Renal cortical epithelial cell (primary cell): ENCODE data around the gene CHD1L. TPM values are rescaled to one million over a fixed set of nuclear protein-coding genes. Genes with fewer than 3 reads are reported as not detected.
"Not testable (repeated sequence)": the region's sequence is repeated elsewhere in the genome, so short reads cannot be mapped to it uniquely, and the experiment has no call there.

Experiments used
- DNase-seq: peaks from one replicate; pipeline ENCODE4 v3.0.0-alpha.2; 2011; ENCODE audit warnings: low read depth
- total RNA-seq: library from RNA; depleted of rRNA; stranded (reverse); fragments of >200 nt; gene quantifications from 2 replicates; pipeline ENCODE4 v1.2.3, GENCODE V29; 2014

CHD1L gene
- 37.9 and 50.2 TPM in 2 replicates for total RNA-seq

DNA sequence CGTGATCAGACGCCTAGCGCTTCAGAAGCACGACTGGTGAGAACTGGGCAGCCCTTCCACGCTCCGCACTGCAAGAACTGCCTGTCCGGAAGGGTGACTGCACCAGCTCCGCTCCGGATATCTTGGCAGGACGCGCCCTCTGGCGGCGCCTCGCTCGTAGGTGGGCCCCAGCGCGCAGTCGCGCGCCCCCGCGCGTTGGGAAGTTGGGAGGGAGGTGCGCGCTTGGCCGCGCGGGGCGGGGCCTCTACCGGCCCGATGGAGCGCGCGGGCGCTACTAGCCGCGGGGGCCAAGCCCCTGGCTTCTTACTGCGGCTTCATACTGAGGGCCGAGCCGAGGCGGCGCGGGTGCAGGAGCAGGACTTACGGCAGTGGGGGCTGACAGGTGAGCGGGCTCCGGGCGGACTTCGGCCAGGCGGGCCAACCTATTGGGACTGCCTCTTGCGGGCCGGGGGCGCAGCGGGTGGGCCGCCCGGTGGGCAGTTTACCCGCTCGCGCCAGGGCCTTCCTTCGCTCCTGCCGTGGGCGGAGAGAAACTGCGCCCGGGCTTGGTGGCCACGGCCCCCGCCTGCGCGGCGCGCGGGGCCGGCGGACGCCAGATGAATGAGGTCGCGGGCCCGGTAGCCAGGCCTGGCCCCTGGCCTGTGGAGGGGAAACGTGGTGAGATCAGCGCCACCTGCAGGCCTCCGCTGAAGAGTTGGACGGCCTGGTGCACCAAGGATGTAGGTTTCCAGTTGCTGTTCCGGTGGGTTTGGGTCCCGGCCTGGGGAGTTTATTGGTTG is at the start of gene CHD1L:
Gene CHD1L, plus strand, starts transcription at position 236 of the 779 bp plus-strand sequence. Its CDS starts 20 bp downstream, at position 256.
- DNase-seq: peak; percentile 86

DNA sequence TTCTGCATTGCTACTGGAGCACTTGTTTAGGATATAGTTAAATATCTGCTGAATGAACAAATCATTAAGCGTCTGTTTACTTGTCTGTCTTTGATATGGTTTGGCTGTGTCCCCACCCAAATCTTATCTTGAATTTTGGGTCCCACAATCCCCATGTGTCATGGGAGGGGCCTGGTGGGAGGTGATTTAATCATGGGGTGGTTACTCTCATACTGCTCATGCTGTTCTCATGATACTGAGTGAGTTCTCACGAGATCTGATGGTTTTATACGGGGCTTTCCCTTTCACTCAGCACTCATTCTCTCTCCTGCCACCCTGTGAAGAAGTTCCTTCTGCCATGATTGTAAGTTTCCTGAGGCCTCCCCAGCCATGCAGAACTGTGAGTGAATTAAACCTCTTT is 45.2 kb upstream of the CHD1L start:
- DNase-seq: not testable (repeated sequence)

DNA sequence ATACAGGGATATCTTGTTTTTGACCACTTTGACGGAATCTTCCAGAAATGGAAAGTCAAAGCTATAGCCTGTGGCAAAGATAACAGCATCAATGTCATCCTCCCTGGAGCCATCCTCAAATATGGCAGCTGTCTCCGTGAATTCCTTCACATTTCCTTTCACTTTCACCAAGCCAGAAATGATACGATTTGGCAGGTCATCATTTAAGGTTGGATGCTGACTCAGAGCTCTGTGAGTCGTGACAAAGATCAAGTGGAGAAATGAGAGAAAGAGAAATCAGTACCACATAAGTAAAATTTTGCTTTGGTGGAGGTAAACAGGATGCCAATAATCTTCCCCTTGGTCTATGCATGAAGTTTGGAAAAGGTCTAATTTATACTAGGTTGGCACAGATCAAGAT is 41.2 kb upstream of the CHD1L start:
- DNase-seq: peak; percentile 16

DNA sequence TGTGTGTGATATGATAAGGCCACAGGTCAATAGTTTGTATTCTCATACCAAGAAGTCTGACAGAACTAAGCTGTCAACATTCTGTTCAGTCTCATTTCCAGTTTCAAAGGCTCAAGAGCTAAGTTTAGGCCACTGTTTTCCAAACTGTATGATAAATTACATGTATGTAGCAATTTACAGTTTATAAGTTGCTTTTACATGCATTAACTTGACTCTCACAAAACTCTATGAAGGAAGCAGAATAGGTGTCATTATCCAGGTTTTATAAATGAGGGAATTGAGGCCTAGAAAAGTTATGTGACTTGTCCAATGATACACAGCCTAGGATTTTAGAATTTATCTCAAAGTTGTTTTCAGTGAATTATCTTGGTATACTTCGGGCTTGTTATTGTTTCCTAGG is 40.7 kb upstream of the CHD1L start:
- DNase-seq: no peak

DNA sequence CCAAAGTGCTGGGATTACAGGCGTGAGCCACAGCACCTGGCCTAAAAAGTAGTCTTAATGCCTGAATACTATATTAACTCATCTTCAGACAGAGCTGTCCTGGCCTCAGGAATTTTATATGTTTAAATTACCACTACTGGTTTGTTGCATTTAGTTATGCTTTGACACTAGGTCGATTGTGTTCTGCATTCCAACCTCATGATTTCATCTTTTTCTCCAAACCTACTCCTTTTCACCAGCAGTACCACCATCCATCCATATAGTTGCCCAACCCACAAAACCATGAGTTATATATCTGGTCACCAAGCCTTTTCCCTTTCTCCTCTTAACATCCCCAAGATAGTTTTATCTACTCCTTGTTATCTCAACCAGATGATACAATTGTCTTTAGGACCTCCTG is 39.9 kb upstream of the CHD1L start:
- no peak for DNase-seq

DNA sequence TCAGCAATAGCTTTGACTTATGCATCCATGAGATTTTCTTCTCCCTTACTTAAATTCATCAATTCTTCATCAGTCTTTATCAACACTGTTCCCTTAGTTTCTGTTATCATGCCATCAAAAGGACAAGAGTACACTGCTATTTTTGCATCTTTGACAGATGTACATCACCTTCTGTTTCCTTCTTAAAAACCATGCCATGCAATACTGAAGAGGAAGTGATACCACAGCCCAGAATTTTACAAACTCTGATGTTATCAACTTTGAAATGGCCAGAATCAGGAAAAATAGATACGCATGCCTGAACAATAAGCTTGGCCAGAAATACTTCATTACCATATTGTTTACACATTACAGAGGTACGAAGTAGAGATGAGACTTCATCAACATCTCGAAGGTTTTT is 38.4 kb upstream of the CHD1L start:
- no peak for DNase-seq

DNA sequence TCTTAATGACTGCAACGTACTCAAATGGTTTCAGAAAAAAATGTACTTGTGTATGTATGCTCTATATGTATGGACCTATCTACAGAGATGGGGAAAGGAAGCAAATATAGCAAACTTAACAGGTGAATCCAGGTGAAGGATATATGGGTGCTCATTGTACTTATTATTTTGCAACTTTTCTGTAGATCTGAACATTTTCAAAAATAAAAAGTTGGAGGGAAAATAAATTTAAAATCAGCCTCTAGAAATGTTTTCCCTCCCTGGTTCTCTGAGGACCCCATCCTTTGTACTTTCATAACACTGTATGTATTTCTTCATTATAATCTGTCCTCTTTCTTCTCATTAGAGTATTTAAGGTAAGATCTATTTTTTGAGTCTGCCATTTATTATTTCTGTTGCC is 35.3 kb upstream of the CHD1L start:
- no peak for DNase-seq

DNA sequence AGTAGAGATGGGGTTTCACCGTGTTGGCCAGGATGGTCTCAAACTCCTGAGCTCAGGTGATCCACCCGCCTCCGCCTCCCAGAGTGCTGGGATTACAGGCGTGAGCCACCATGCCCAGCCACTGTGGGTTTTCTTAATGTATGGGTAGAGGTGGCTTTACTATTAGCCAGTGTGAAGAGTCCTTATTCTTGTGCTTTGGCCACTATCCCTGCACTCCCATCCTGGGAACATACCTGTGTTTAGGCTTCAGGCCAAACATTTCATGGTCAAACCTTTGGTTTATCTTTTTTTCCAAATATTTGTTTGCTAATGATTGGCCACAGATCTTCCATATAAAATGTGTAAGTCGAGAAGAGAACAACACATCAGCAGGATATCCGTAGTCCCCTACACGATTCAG is 33.9 kb upstream of the CHD1L start:
- DNase-seq: no peak

DNA sequence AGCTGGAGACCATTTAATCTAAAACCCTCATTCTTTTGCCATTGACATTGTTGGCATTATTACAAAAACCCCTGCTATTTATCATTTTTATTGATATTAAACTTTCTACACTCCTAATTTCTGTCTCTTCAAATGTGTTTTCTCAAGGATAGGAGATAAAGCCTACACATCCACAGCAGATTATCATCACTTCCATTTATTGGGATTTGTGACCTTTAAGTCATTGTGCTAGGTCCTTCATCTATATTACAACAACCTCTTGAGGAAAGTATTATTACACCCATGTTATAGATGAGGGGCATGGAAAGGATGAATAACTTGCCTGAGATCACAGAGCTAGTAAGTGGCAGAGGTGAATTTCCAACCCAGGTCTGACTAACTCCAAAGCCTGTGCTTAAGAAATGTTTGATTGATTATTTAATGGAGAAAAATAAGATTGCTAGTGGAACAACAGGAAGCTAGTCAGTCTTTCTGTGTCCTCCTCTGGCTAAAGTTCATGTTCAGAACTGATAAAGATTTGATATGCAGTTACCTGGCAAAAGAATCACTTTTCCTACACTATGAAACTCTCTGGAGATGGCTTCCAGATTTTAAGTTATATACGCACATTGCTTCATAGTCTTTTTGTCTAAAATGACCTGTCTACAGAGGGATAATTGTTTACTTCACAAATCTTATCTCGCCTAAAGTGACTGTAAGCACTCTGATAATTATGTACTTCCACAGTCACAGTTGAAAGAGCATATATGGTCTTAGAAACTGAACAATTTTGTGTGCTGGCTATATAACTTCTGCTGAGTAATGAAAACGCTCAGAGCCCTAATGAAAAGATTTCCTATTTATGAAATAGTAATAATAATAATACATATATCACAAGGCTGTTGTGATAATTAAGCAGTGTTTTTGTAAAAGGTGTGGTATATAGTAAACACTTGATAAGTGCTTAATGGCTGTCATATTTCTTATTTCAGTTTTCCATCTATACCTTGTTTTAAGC is 32.4 kb upstream of the CHD1L start:
- no peak for DNase-seq

DNA sequence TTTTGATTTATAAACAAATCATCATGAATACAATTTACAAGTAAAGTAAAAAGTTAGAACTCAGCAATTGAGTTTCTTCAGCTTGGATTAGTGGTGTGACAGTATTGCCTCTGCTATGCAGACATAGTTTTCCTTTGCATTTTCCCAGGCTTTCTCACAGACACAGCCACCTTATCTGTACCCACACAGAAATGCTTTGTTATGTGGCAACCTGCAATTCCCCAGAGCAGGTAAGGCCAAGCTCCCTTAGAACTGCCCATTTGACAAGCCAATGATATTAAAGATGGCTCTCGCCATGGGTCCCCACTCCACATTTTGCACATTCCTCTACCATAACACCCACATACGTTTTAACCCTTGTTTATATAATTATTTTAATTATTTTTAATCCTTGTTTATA is 31.5 kb upstream of the CHD1L start:
- no peak for DNase-seq

DNA sequence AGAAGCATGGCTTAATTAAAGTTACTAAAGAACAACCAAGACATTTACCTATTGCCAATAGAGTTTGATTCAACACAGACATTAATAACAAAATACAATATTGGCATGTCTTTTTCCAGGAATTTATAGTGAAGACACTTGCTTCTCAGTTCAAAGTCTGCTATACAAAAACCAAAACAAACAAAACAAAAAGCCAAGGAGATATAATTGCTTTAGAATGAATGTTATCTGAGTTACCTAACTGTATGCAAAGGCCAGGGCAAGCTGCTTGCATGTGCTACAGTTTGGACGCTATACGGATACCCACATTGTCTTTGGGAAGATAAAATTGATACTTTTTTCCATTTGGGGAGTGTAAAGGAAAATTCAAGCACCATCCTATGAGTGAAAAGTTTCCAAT is 30.9 kb upstream of the CHD1L start:
- DNase-seq: no peak

DNA sequence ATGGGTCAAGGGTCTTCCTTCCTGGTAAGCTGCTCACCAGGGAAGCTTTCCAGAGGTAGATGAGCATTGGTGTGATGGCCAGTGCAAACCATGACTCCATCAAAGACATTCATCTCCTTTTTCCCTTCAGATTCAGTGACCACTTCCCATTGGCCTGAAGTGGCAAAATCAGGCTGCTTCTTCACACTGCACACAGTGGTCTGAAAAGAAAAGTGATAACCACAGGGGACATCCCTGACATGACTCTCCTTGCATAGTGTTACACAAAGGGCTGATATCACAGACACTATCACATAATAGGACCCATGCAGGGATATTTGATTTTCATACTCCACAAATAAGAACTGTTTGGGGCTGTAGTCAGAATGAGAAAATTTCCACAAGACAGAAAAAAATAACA is 29.2 kb upstream of the CHD1L start:
- DNase-seq: no peak

DNA sequence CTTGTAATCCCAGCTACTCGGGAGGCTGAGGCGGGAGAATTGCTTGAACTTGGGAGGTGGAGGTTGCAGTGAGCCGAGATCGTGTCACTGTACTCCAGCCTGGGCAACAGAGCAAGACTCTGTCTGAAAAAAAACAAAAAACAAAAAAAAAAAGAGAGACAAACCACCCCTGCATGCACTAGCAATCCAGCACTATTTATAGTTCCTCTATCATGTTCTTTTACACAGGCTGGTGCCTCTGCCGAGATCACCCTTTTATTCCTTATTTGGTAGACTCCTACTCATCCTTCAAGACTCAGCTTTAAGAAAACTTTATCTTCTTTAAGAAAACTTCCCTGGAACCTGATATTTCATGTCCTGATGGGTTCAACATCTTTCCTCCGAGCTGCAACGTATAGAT is 28.2 kb upstream of the CHD1L start:
- DNase-seq: no peak

DNA sequence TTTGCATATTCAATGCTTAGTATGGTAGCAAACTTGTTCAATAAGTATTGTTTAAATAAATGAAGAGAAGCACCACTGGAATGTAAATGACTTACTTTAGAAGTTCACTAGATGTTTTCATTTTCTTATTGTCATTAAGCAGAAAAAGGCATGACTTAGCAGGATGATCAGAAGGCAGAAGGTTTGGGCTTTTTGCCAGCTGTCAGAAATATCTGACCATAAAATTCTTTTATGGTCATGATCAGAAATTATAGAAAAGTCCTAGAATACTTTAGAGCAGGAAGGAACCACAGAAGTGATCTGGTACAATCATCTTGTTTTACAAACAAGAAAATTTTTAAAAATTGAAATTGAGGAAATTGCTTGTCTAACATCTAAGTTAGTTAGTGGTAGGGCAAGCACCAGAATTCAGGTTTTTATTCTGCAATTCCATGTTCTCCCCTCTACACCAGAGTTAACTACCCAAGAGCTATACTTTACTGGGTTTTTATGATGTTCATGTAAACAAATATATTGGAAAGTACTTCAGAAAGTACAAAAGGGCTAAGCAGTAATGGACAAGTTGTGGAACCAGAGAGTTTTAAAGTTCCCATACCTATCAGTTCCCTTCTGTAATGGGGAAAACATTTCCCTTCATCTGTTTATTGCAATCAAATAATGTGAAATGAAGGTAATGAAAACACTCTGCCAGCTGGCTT is 27.5 kb upstream of the CHD1L start:
- DNase-seq: no peak

DNA sequence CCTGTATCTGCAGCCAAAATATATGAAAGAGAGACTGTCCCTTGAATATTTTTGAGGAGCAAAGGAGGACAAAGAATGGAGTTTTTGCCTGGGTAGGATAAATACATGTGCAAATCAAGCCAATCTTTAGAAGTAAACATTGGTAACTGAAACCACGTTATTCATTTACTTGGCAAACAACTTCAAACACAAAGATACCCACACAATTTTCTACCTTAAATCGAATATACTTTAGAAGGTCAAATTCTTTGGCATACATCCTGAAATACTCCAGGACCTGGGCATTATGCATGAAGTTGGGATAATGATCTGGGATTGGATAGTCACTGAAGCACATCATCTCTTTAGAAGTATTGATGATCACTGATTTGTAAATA is 27.0 kb upstream of the CHD1L start:
- peak; percentile 9 for DNase-seq

DNA sequence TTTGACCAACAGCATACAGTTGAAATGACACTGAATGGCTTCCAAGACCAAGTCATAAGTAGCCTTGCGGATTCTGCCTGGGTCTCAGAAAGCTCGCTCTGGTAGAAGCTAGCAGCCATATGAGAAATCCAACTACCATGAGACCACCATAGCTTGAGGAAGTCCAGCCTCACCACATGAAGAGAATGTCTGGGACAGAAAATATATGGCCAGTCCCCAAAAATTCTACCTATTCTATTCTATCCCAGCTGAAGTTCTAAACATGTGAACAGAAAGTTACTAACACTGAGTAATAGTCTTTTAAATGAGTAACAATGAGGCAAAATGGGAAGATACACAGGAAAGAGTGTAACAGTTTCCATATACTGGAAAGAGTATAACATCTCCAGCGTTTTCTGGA is 26.4 kb upstream of the CHD1L start:
- DNase-seq: no peak

DNA sequence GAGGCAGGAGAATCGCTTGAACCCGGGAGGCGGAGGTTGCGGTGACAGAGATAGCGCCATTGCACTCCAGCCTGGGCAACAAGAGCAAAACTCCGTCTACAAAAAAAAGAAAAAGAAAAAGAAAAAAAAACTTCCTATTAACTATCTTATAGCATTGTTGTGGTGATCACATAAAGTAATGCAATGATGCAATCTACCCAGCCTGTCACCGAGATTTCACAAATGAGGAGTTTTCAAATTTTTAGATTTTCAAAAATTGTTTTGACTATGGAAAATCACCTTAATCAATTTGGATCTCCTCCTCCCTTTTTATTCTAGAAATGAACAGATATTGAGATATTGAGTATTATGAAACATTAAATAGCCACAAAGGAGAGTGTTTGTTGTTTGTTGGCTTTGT is 25.3 kb upstream of the CHD1L start:
- DNase-seq: no peak

DNA sequence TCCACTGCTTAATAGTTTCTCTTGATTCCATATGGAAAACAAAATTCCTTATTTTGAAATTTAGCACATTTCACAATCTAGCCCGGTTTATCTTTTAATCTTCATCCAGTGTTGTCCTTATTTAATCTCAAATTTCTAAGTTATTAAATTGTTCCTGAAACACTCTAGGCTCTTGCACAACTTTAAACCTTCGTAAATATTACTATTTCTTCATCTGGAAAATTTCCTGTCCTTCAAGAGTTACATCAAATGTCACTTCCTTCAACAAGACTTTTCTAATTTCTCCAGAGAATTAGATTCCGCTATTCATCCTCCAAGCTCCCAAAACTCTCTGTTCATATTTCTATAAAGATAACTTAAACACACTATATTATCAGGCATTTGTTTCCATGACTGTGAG is 23.9 kb upstream of the CHD1L start:
- no peak for DNase-seq

DNA sequence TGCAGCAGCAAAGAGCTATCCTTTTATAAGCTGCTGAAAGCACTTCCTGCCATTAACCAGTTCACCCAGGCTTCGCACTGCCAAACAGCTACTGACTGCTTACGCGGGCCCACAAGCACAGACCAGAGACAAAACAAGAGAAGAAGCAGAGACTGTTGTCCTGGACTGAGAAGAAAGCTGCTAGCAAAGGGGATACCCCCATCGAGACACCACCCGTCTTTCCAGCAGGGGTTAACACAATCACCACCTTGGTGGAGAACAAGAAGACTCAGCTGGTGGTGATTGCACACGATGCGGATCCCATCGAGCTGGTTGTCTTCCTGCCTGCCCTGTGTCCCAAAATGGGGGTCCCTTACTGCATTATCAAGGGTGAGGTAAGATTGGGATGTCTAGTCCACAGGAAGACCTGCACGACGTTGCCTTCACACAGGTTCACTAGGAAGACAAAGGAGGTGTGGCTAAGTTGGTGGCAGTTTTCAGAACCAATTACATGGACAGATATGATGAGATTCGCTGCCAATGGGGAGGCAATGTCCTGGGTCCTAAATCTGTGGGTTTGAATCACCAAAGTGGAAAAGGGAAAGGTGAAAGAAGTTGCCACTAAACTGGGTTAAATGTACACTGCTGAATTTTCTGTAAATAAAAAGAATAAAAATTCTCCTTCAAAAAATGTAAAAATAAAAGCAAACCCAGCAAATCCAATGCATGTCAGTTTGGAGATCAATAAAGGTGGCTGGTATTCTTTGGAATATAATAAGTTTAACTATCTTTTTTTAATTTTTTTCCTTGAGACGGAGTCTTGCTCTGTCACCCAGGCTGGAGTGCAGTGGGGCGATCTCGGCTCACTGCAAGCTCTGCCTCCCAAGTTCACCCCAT is 18.5 kb upstream of the CHD1L start:
- DNase-seq: no peak

DNA sequence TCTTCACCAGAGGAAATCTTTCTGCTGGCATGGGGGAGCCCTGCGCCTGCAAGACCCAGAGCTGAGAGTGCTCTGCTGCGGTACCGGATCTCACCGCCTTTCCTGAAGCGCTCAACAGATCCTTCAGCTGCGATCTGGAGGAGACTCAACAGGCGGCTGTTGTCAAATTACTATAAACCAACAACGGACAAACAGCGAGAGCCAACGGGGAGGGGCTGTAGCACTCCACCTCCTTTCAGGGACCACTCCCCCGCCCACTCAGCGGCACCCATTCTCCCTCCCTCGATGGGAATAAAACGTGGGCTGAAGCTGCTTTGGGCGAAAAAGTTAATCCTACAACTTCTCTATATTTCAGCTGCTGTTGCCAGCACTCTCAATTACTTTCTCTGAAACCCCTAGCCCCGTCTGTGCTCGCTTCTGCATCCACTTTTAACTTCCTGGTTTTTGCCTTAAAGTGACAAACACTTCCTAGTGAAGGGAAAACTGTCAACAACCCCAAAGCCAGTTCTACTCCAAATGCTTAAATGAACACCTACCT is 17.2 kb upstream of the CHD1L start, which contains the start of gene FMO5:
Gene FMO5, minus strand, starts transcription at position 147 of the 538 bp plus-strand sequence. CDS start 310 bp downstream, outside the sequence.
- peak; percentile 60 for DNase-seq

DNA sequence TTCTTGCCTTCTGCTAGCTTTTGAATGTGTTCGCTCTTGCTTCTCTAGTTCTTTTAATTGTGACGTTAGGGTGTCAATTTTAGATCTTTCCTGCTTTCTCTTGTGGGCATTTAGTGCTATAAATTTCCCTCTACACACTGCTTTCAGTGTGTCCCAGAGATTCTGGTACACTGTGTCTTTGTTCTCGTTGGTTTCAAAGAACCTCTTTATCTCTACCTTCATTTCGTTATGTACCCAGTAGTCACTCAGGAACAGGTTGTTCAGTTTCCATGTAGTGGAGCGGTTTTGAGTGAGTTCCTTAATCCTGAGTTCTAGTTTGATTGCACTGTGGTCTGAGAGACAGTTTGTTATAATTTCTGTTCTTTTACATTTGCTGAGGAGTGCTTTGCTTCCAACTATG is 11.5 kb upstream of the CHD1L start:
- not testable (repeated sequence) for DNase-seq
